K562 (cell line): ENCODE measurements around the gene SPINK4. TPM values are rescaled to one million over a fixed set of nuclear protein-coding genes. Genes with fewer than 3 reads are reported as not detected.

Experiments used
- EGR1 ChIP-seq: fragments of 450-650 bp; conservative IDR thresholded peaks from 2 replicates; pipeline ENCODE4 v1.6.1; 2017; ENCODE audit warnings: mild to moderate bottlenecking
- ELF4 ChIP-seq: fragments of 450-650 bp; formaldehyde crosslinking; IDR thresholded peaks from 2 replicates; pipeline ENCODE4 v1.4.0; 2022; ENCODE audit warnings: missing genetic modification characterization
- ETV6 ChIP-seq, 3 experiments: fragments of 150-350 bp in 1 of 3; sonication (generic) in 1 of 3; formaldehyde crosslinking in 1 of 3; IDR thresholded peaks; 2 replicates each; pipeline versions ENCODE4 v1.6.1 to v1.8.0; 2014 to 2022; ENCODE audit warnings: borderline replicate concordance in 2 of 3, low read depth in 2 of 3, antibody characterized with exemption in 1 of 3, low read length in 1 of 3, mild to moderate bottlenecking in 1 of 3, missing genetic modification reagents in 1 of 3
- GABPA ChIP-seq: fragments of 200-800 bp; sonication (Bioruptor generic); conservative IDR thresholded peaks from 2 replicates; pipeline ENCODE4 v1.6.1; 2016; ENCODE audit warnings: low read depth, missing genetic modification characterization, missing compliant biosample characterization
- NR0B1 ChIP-seq: fragments of 450-650 bp; IDR thresholded peaks from one replicate; pipeline ENCODE4 v1.6.1; 2018; ENCODE audit warnings: mild to moderate bottlenecking, moderate library complexity; ENCODE audit not compliant: partially characterized antibody
- RB1 ChIP-seq: fragments of 450-650 bp; IDR thresholded peaks from 2 replicates; pipeline ENCODE4 v1.6.1; 2017; ENCODE audit warnings: low read depth, mild to moderate bottlenecking
- RBM14 ChIP-seq: fragments of 200-400 bp; formaldehyde crosslinking; IDR thresholded peaks from 2 replicates; pipeline ENCODE4 v1.6.1; 2018; ENCODE audit warnings: low read depth, mild to moderate bottlenecking, low read length, moderate library complexity, borderline replicate concordance; ENCODE audit not compliant: insufficient read depth
- RBM22 ChIP-seq: fragments of 200-400 bp; formaldehyde crosslinking; IDR thresholded peaks from 2 replicates; pipeline ENCODE4 v1.6.1; 2018; ENCODE audit warnings: low read length, low read depth; ENCODE audit not compliant: poor library complexity, severe bottlenecking
- TEAD1 ChIP-seq, 2 experiments: fragments of 450-650 bp in 1 of 2; sonication (generic) in 1 of 2; formaldehyde crosslinking; IDR thresholded peaks; 2 replicates each; pipeline versions ENCODE4 v1.4.0 to v1.8.0; 2020 to 2022; ENCODE audit warnings: mild to moderate bottlenecking in 2 of 2, missing genetic modification reagents in 1 of 2
- ZFX ChIP-seq: sonication (generic); formaldehyde crosslinking; IDR thresholded peaks from 2 replicates; pipeline ENCODE4 v1.8.0; 2022; ENCODE audit warnings: mild to moderate bottlenecking, missing genetic modification reagents, moderate library complexity
- ZNF407 ChIP-seq: fragments of 450-650 bp; IDR thresholded peaks from 2 replicates; pipeline ENCODE4 v1.6.1; 2016; ENCODE audit warnings: low read depth
- polyA plus RNA-seq, 8 experiments: library from polyadenylated mRNA; depleted of rRNA in 4 of 8; stranded (reverse) in 5 of 8; unstranded in 3 of 8; fragments of >200 nt; fragmentation: Nextera tagmentation in 2 of 8; fragmentation: Illumina TruSeq in 1 of 8; extraction: Ambion mirVana in 2 of 8; extraction: Trizol in 1 of 8; gene quantifications; 2 replicates each; pipeline versions ENCODE4 v1.2.1 to v1.2.3, GENCODE V29; 2011 to 2014; ENCODE audit warnings: inconsistent platforms in 1 of 8, missing spikeins in 1 of 8
- total RNA-seq, 7 experiments: library from RNA; depleted of rRNA in 6 of 7; stranded (reverse); fragments of >200 nt in 6 of 7; fragmentation: Illumina TruSeq in 2 of 7; extraction: Trizol in 2 of 7; gene quantifications; 2 replicates each; pipeline versions ENCODE4 v1.2.1 to v1.2.3, GENCODE V29; 2011 to 2021; ENCODE audit warnings: low replicate concordance in 1 of 7
- TF ChIP-seq, protein P1 (sequence below): sonication (generic); formaldehyde crosslinking; IDR thresholded peaks from 2 replicates; pipeline ENCODE4 v1.8.0; 2023; ENCODE audit warnings: mild to moderate bottlenecking, missing genetic modification reagents

Gene SPINK4
- total and polyA plus RNA-seq, 9 of the 15 experiments (the other 6 are each of a cell fraction or from before 2014, with no cell fraction given), result 0.74 to 5.5 (median 2.1) TPM; not detected in 2

DNA sequence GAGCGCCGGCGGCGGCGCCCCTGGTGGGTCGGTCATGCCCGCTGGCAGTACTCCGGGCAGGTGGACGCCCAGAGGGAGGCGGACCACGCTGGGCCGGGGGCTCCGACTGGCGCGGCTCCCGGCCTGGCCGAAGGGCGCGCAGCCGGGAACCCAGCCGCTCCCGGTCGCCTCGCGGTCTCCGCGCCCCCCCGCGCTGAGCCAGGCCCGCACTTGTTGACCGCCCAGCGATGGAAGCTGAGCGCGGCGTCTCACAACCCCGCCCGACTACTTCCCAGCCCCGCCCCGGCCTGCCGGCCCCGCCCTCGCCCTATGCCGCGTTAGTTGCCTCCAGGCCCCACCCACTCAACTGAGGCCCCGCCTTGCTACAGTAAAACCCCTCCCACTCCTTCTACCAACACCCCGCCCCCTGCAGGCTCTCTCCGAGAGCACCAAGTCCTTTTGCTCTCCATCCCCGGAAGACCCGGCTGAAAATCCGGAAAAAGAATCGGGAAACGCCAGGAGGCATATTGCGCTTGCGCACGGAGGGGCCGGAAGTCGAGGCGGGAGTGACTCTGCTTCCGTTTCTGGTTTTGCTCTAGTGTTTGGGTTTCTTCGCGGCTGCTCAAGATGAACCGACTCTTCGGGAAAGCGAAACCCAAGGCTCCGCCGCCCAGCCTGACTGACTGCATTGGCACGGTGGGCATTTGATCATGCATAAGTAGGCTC is 24.7 kb downstream of the SPINK4 start, which contains the start of the genes BAG1 and CHMP5 (continued):
- TF ChIP-seq RB1 (peak; percentile 77), NR0B1 (no peak), ELF4 (CRISPR knock-in tag) (0 out of 2 replicates have a peak, but pooled peaks have one; percentile 38), RBM22 (no peak), ZFX (peak; percentile 53), ETV6 (IDR thresholded peaks at IDR 0.05; ENCODE audit: borderline replicate concordance in 1 of 2, low read depth in 2 of 2, low read length in 1 of 2) (peak in 1 of 2 experiments; percentile 34; a peak in 1 of 4 replicates), ETV6 (CRISPR knock-in tag; IDR thresholded peaks at IDR 0.05; ENCODE audit: borderline replicate concordance) (no peak), ZNF407 (no peak), GABPA (tag) (peak; percentile 94), TEAD1 (CRISPR knock-in tag; IDR thresholded peaks at IDR 0.05) (0 out of 4 replicates have a peak, but pooled peaks of 1 of the 2 experiments have one; percentile 64), EGR1 (no peak; the same call in 1 of the 2 replicates), RBM14 (no peak)
- TF ChIP-seq, protein P1, sequence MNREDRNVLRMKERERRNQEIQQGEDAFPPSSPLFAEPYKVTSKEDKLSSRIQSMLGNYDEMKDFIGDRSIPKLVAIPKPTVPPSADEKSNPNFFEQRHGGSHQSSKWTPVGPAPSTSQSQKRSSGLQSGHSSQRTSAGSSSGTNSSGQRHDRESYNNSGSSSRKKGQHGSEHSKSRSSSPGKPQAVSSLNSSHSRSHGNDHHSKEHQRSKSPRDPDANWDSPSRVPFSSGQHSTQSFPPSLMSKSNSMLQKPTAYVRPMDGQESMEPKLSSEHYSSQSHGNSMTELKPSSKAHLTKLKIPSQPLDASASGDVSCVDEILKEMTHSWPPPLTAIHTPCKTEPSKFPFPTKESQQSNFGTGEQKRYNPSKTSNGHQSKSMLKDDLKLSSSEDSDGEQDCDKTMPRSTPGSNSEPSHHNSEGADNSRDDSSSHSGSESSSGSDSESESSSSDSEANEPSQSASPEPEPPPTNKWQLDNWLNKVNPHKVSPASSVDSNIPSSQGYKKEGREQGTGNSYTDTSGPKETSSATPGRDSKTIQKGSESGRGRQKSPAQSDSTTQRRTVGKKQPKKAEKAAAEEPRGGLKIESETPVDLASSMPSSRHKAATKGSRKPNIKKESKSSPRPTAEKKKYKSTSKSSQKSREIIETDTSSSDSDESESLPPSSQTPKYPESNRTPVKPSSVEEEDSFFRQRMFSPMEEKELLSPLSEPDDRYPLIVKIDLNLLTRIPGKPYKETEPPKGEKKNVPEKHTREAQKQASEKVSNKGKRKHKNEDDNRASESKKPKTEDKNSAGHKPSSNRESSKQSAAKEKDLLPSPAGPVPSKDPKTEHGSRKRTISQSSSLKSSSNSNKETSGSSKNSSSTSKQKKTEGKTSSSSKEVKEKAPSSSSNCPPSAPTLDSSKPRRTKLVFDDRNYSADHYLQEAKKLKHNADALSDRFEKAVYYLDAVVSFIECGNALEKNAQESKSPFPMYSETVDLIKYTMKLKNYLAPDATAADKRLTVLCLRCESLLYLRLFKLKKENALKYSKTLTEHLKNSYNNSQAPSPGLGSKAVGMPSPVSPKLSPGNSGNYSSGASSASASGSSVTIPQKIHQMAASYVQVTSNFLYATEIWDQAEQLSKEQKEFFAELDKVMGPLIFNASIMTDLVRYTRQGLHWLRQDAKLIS, result no peak
